HepG2 (cell line): ENCODE data around the gene RPL23. TPM values are rescaled to one million over a fixed set of nuclear protein-coding genes. Genes with fewer than 3 reads are reported as not detected.

Experiments used
- AFF4 ChIP-seq: sonication (generic); formaldehyde crosslinking; IDR thresholded peaks from 2 replicates; pipeline ENCODE4 v1.4.0; 2020; ENCODE audit warnings: missing genetic modification reagents
- DBP ChIP-seq: sonication (generic); formaldehyde crosslinking; IDR thresholded peaks from 2 replicates; pipeline ENCODE4 v1.4.0; 2020; ENCODE audit warnings: missing genetic modification reagents; ENCODE audit errors: not compliant biosample characterization
- FOXP4 ChIP-seq: sonication (generic); formaldehyde crosslinking; IDR thresholded peaks from 2 replicates; pipeline ENCODE4 v1.4.0; 2020; ENCODE audit warnings: missing genetic modification reagents
- HIC2 ChIP-seq: sonication (generic); formaldehyde crosslinking; IDR thresholded peaks from 2 replicates; pipeline ENCODE4 v1.9.0; 2022; ENCODE audit warnings: low read depth, missing genetic modification reagents
- MAZ ChIP-seq, 2 experiments: sonication (generic) in 1 of 2; formaldehyde crosslinking in 1 of 2; IDR thresholded peaks; 2 replicates each; pipeline versions ENCODE4 v1.5.0 to v1.6.1; 2012 to 2020; ENCODE audit warnings: low read depth in 2 of 2, mild to moderate bottlenecking in 2 of 2, borderline replicate concordance in 1 of 2, improper control_type of control experiment in 1 of 2, low read length in 1 of 2, missing genetic modification reagents in 1 of 2, moderate library complexity in 1 of 2
- MBD4 ChIP-seq: IDR thresholded peaks from 2 replicates; pipeline ENCODE4 v1.6.1; 2012; ENCODE audit warnings: low read length, inconsistent platforms, borderline replicate concordance
- NRL ChIP-seq: sonication (generic); formaldehyde crosslinking; IDR thresholded peaks from 2 replicates; pipeline ENCODE4 v1.5.0; 2020; ENCODE audit warnings: missing genetic modification reagents, mild to moderate bottlenecking, moderate library complexity, borderline replicate concordance
- ZBTB44 ChIP-seq: sonication (generic); formaldehyde crosslinking; IDR thresholded peaks from 2 replicates; pipeline ENCODE4 v1.4.0; 2020; ENCODE audit warnings: missing genetic modification reagents
- ZFYVE20 ChIP-seq: sonication (generic); formaldehyde crosslinking; IDR thresholded peaks from 2 replicates; pipeline ENCODE4 v1.8.0; 2023; ENCODE audit warnings: low read depth, mild to moderate bottlenecking, moderate library complexity, missing genetic modification reagents, borderline replicate concordance
- ZNF609 ChIP-seq: sonication (generic); formaldehyde crosslinking; IDR thresholded peaks from 2 replicates; pipeline ENCODE4 v1.4.0; 2020; ENCODE audit warnings: mild to moderate bottlenecking, missing genetic modification reagents, borderline replicate concordance
- polyA plus RNA-seq, 8 experiments: library from polyadenylated mRNA; depleted of rRNA in 3 of 8; stranded (reverse) in 7 of 8; unstranded in 1 of 8; fragments of >200 nt; fragmentation: Illumina TruSeq in 4 of 8; extraction: Trizol in 4 of 8; gene quantifications; 2 replicates each; pipeline versions ENCODE4 v1.2.1 to v1.2.3, GENCODE V29; 2011 to 2016; ENCODE audit warnings: low read depth in 4 of 8, missing spikeins in 1 of 8, mixed read lengths in 1 of 8; ENCODE audit not compliant: insufficient read depth in 1 of 8
- total RNA-seq, 5 experiments: library from RNA; depleted of rRNA; stranded (reverse); fragments of >200 nt; fragmentation: Illumina TruSeq; extraction: Trizol; gene quantifications; 2 replicates each; pipeline ENCODE4 v1.2.3, GENCODE V29; 2016; ENCODE audit warnings: low read depth in 1 of 5

The RPL23 gene
- total and polyA plus RNA-seq, 2 of the 13 experiments (the other 11 are each of a cell fraction or from before 2014, with no cell fraction given) = 2,790 to 4,860 TPM

GRCh38 chr17:38869526-38870258 is 16.2 kb upstream of the RPL23 start, which contains the start of gene LASP1 (continued):
- TF ChIP-seq AFF4 (no peak; the same call in 1 of the 2 replicates), NRL (CRISPR knock-in tag) (peak; percentile 94), ZFYVE20 (no peak; the same call in 1 of the 2 replicates), MBD4 (no peak), DBP (CRISPR knock-in tag) (no peak), HIC2 (CRISPR knock-in tag) (peak; percentile 42), FOXP4 (peak; percentile 67), MAZ (IDR thresholded peaks at IDR 0.05; ENCODE audit: borderline replicate concordance, low read depth, low read length) (peak; percentile 91), MAZ (CRISPR knock-in tag; IDR thresholded peaks at IDR 0.05; ENCODE audit: low read depth) (peak; percentile 85; the same call in 1 of the 2 replicates), ZNF609 (CRISPR knock-in tag) (peak; percentile 72; the same call in 1 of the 2 replicates), ZBTB44 (peak; percentile 69; the same call in 1 of the 2 replicates)
